NB4 (cell line): ENCODE results near the gene KCNJ5.

Experiments used
- CTCF ChIP-seq: IDR thresholded peaks from one replicate; pipeline ENCODE4 v1.5.1; 2012; ENCODE audit warnings: low read depth, low read length
- POLR2A ChIP-seq: IDR thresholded peaks from 2 replicates; pipeline ENCODE4 v1.6.1; 2011; ENCODE audit warnings: mild to moderate bottlenecking; ENCODE audit not compliant: insufficient read length; ENCODE audit errors: extremely low read depth

GRCh38 chr11:128934926-128935325 lies 43.8 kb downstream of the KCNJ5 start:
- TF ChIP-seq POLR2A (no peak), CTCF (no peak)
